ENCODE data around the gene TTC21B. TPM values are rescaled to one million over a fixed set of nuclear protein-coding genes. Genes with fewer than 3 reads are reported as not detected.

TTC21B gene
- total and polyA plus RNA-seq, 4 donors: 21.3 to 79.2 (median 28.7) TPM

DNA sequence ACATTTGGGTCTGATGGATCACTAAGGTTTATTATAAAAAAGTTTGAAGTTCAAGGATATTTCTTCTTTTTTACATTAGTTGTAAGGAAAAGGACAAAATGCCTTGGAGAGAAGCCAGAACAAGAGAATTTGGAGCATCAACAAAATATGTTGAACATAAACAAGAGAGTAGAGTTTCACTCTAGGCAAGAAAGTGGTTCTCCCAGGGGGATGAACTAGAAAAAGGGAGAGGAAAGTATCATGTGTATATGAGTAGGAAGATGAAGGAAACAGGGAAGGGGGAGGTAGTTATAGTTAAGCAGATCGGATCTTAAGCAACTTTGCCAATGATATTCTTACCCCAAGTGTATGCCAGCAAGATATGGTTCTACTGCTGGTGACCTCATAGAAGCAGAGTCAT is 95.7 kb downstream of the TTC21B start:
- peaks cover 8% of the 10 kb centered on the region for H3K36me3 ChIP-seq (ENCODE audit: control insufficient read depth, insufficient read depth, low read length)
- DNase-seq (ENCODE audit: low read depth in 4 of 6, low spot score in 6 of 6): no peak
- WGBS (ENCODE audit: insufficient coverage): no CpG with 5 or more reads among the region's 1 CpG
- H3K27ac ChIP-seq (ENCODE audit: low read depth, low read length): no peak overlapping the region
- no peak overlapping the region for H3K4me3 ChIP-seq (ENCODE audit: low read depth, low read length)
- no peaks in the 10 kb centered on the region for H3K27me3 ChIP-seq (ENCODE audit: control insufficient read depth, insufficient read depth, low read length)
- H3K4me1 ChIP-seq (ENCODE audit: control insufficient read depth, insufficient read depth, low read length): no peaks in the 10 kb centered on the region
- peaks cover 6% of the 10 kb centered on the region for H3K9me3 ChIP-seq (ENCODE audit: control insufficient read depth, insufficient read depth, low read length)

DNA sequence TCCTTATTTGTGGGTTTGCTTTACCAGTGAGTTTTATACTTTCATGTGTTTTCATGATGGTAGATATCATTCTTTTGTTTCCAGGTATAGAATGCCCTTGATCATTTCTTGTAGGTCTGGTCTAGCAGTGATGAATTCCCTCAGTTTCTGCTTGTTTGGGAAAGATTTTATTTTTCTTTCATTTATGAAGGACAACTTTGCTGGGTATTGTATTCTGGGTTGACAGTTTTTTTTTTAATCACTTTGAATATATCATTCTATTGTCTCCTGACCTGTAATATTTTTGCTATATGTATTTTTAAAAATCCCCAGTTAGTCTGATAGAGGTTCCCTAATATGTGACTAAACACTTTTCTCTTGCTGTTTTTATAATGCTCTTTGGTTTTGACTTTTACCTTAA is 101.2 kb downstream of the TTC21B start:
- H3K4me1 ChIP-seq (ENCODE audit: control insufficient read depth, insufficient read depth, low read length): no peaks in the 10 kb centered on the region
- H3K27me3 ChIP-seq (ENCODE audit: control insufficient read depth, insufficient read depth, low read length): no peaks in the 10 kb centered on the region
- H3K9me3 ChIP-seq (ENCODE audit: control insufficient read depth, insufficient read depth, low read length): peaks cover 14% of the 10 kb centered on the region
- DNase-seq (ENCODE audit: low read depth in 4 of 6, low spot score in 6 of 6): no peak
- H3K4me3 ChIP-seq (ENCODE audit: low read depth, low read length): no peak overlapping the region
- peaks cover 8% of the 10 kb centered on the region for H3K36me3 ChIP-seq (ENCODE audit: control insufficient read depth, insufficient read depth, low read length)
- H3K27ac ChIP-seq (ENCODE audit: low read depth, low read length): no peak overlapping the region

- DNase-seq (ENCODE audit: low read depth in 4 of 6, low spot score in 6 of 6): no peak
- no peaks in the 10 kb centered on the region for H3K4me1 ChIP-seq (ENCODE audit: control insufficient read depth, insufficient read depth, low read length)
- H3K36me3 ChIP-seq (ENCODE audit: control insufficient read depth, insufficient read depth, low read length): no peaks in the 10 kb centered on the region
- no peaks in the 10 kb centered on the region for H3K27me3 ChIP-seq (ENCODE audit: control insufficient read depth, insufficient read depth, low read length)
- peaks cover 7% of the 10 kb centered on the region for H3K9me3 ChIP-seq (ENCODE audit: control insufficient read depth, insufficient read depth, low read length)
- no peak overlapping the region for H3K27ac ChIP-seq (ENCODE audit: low read depth, low read length)
- no peak overlapping the region for H3K4me3 ChIP-seq (ENCODE audit: low read depth, low read length)
- no CpG with 5 or more reads among the region's 2 CpGs for WGBS (ENCODE audit: insufficient coverage)
Observed at GRCh38 chr2:165847001-165847400, 106.6 kb downstream of the TTC21B start.

DNA sequence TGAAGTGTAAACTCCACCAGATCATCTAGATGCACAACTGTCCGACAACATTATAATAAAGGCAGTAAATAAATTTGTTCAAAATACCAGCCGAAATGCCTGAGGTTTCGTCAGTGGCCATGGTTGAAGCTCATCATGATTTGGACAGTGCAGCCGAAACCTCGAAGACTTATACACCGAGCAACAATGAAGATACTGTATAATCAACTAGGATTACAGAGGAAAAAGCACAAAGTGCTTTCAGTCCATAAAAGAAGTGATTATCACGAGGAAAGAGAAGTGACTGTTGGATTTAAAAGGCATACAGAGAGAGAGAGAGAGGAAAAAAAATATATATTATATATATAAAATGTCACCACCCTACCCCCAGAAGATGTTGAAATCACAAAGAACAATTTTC is 107.5 kb downstream of the TTC21B start:
- no peaks in the 10 kb centered on the region for H3K4me1 ChIP-seq (ENCODE audit: control insufficient read depth, insufficient read depth, low read length)
- H3K27ac ChIP-seq (ENCODE audit: low read depth, low read length): no peak overlapping the region
- no CpG with 5 or more reads among the region's 7 CpGs for WGBS (ENCODE audit: insufficient coverage)
- H3K27me3 ChIP-seq (ENCODE audit: control insufficient read depth, insufficient read depth, low read length): no peaks in the 10 kb centered on the region
- H3K36me3 ChIP-seq (ENCODE audit: control insufficient read depth, insufficient read depth, low read length): no peaks in the 10 kb centered on the region
- DNase-seq (ENCODE audit: low read depth in 4 of 6, low spot score in 6 of 6): no peak
- no peak overlapping the region for H3K4me3 ChIP-seq (ENCODE audit: low read depth, low read length)
- H3K9me3 ChIP-seq (ENCODE audit: control insufficient read depth, insufficient read depth, low read length): peaks cover 5% of the 10 kb centered on the region

DNA sequence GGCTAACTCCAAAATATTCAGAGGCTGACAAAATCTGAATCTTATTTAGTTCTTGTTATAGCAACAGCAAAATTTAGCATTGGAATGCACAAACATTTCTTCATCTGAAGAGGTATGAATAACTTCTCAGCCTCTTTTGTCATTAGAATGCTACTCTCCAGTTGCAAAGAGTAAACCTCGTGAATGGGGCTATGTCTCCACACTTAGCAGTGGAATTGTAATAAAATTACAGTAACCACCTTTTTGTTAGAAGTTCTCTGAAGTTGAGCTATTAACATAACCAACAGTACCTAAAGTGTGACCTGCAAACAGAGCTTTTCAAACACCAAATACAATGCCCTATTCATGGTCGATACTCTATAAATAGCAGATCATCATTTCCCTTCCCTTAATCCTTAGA is 109.4 kb downstream of the TTC21B start:
- WGBS (ENCODE audit: insufficient coverage): no CpG with 5 or more reads among the region's 2 CpGs
- Histone ChIP-seq H3K9me3 (ENCODE audit: control insufficient read depth, insufficient read depth, low read length) (peaks cover under 1% of the 10 kb centered on the region), H3K4me3 (ENCODE audit: low read depth, low read length) (no peak overlapping the region), H3K4me1 (ENCODE audit: control insufficient read depth, insufficient read depth, low read length) (no peaks in the 10 kb centered on the region), H3K36me3 (ENCODE audit: control insufficient read depth, insufficient read depth, low read length) (no peaks in the 10 kb centered on the region), H3K27ac (ENCODE audit: low read depth, low read length) (no peak overlapping the region), H3K27me3 (ENCODE audit: control insufficient read depth, insufficient read depth, low read length) (no peaks in the 10 kb centered on the region)
- DNase-seq (ENCODE audit: low read depth in 4 of 6, low spot score in 6 of 6): no peak

DNA sequence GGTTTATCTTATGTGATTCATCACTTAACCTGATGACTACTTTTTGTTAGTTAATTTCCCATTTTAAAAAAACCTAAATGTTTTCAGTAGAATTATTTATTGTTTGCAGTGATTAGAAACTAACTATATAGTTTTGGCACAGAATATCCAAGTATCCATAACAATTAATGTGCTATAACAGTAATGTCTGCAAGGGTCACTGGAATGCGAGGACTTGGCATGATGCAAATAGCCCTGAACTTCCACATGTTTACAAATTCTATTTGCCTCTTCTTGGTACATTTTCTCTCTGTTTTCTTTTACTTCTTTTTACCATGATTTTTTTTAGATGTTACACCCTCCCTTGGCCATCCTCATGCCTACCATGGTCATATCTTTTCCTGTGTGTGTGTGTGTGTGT is 110.2 kb downstream of the TTC21B start:
- Histone ChIP-seq H3K27ac (ENCODE audit: low read depth, low read length) (no peak overlapping the region), H3K36me3 (ENCODE audit: control insufficient read depth, insufficient read depth, low read length) (no peaks in the 10 kb centered on the region), H3K4me3 (ENCODE audit: low read depth, low read length) (no peak overlapping the region), H3K27me3 (ENCODE audit: control insufficient read depth, insufficient read depth, low read length) (no peaks in the 10 kb centered on the region), H3K9me3 (ENCODE audit: control insufficient read depth, insufficient read depth, low read length) (no peaks in the 10 kb centered on the region), H3K4me1 (ENCODE audit: control insufficient read depth, insufficient read depth, low read length) (no peaks in the 10 kb centered on the region)
- no CpG with 5 or more reads among the region's 1 CpG for WGBS (ENCODE audit: insufficient coverage)
- no peak for DNase-seq (ENCODE audit: low read depth in 4 of 6, low spot score in 6 of 6)

DNA sequence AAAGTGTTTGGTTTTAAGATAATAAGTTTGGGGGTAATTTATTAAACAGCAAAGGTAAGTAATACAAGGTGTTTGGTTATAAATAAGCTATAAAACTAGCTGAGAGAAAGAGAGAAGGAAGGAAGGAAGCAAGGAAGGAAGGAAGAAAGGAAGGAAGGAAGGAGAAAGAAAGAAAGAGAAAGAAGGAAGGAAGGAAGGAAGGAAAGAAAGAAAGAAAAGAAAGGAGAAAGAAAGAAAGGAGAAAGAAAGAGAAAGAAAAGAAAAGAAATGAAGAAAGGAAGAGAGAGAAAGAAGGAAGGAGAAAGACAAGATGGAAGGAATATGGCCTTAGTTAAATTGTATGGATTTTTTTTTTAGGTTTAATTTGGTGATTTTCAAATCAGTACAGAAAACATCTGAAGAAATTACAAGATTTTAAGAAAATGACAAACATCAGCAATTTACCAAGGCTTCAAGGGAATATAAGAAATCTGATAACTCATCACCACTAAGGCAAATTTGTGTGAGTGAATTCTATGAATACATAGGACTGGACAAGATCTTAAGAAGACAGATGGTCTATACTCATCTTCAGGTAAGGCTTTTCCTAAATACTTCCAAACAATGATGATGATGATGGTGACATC is 113.1 kb downstream of the TTC21B start:
- no peak for DNase-seq (ENCODE audit: low read depth in 4 of 6, low spot score in 6 of 6)
- H3K4me3 ChIP-seq (ENCODE audit: low read depth, low read length): no peak overlapping the region
- no peaks in the 10 kb centered on the region for H3K4me1 ChIP-seq (ENCODE audit: control insufficient read depth, insufficient read depth, low read length)
- no peak overlapping the region for H3K27ac ChIP-seq (ENCODE audit: low read depth, low read length)
- no peaks in the 10 kb centered on the region for H3K36me3 ChIP-seq (ENCODE audit: control insufficient read depth, insufficient read depth, low read length)
- no peaks in the 10 kb centered on the region for H3K27me3 ChIP-seq (ENCODE audit: control insufficient read depth, insufficient read depth, low read length)
- H3K9me3 ChIP-seq (ENCODE audit: control insufficient read depth, insufficient read depth, low read length): no peaks in the 10 kb centered on the region

DNA sequence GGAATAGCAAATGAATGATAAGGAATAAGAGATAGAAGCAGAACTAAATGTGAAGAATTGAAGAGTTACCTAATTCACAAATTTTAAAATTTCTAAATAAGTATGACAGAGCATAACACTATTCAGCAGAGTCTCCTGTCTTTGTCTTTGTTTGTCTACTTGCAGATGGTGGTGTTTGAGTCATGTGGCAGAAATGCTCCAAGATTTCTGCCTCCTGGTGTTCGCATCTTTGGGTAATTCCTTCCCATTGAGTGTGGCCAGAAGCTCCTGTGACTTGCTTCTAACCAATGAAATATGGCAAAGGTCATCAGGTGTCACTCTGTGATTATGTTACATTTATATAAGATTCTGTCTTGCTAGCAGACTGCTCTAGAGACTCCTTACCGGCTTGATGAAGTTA is 114.0 kb downstream of the TTC21B start:
- Histone ChIP-seq H3K9me3 (ENCODE audit: control insufficient read depth, insufficient read depth, low read length) (no peaks in the 10 kb centered on the region), H3K4me3 (ENCODE audit: low read depth, low read length) (no peak overlapping the region), H3K4me1 (ENCODE audit: control insufficient read depth, insufficient read depth, low read length) (no peaks in the 10 kb centered on the region), H3K36me3 (ENCODE audit: control insufficient read depth, insufficient read depth, low read length) (no peaks in the 10 kb centered on the region), H3K27ac (ENCODE audit: low read depth, low read length) (no peak overlapping the region), H3K27me3 (ENCODE audit: control insufficient read depth, insufficient read depth, low read length) (no peaks in the 10 kb centered on the region)
- no CpG with 5 or more reads among the region's 2 CpGs for WGBS (ENCODE audit: insufficient coverage)
- no peak for DNase-seq (ENCODE audit: low read depth in 4 of 6, low spot score in 6 of 6)

GRCh38 chr2:165837122-165837521 is 116.5 kb downstream of the TTC21B start:
- H3K27me3 ChIP-seq (ENCODE audit: control insufficient read depth, insufficient read depth, low read length): no peaks in the 10 kb centered on the region
- no peaks in the 10 kb centered on the region for H3K4me1 ChIP-seq (ENCODE audit: control insufficient read depth, insufficient read depth, low read length)
- H3K4me3 ChIP-seq (ENCODE audit: low read depth, low read length): no peak overlapping the region
- H3K9me3 ChIP-seq (ENCODE audit: control insufficient read depth, insufficient read depth, low read length): no peaks in the 10 kb centered on the region
- no peak overlapping the region for H3K27ac ChIP-seq (ENCODE audit: low read depth, low read length)
- DNase-seq (ENCODE audit: low read depth in 4 of 6, low spot score in 6 of 6): peak in 2 of 6 donors; percentile 2 to 9
- H3K36me3 ChIP-seq (ENCODE audit: control insufficient read depth, insufficient read depth, low read length): no peaks in the 10 kb centered on the region
- 16% methylated on average over 2 of the region's 3 CpGs for WGBS (ENCODE audit: insufficient coverage)

DNA sequence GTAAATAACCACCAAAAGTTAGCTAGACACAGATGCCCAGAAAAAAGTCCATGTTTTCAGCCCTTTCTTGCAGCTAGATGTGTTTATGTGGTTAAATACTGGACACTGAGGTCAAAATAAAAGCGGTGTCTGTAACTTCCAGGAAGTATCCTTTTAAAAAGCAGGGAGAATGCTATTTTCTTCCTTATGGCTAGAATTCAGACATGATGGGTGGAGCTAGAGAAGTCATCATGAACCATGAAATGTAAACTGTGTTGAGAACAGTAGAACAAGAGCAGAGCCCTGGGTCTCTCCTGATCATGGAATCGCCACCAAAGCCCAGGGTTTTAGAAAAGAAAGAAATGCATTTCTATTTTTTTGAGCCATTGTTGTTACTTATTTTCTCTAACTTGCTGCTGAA is 118.2 kb downstream of the TTC21B start:
- Histone ChIP-seq H3K9me3 (ENCODE audit: control insufficient read depth, insufficient read depth, low read length) (no peaks in the 10 kb centered on the region), H3K4me3 (ENCODE audit: low read depth, low read length) (no peak overlapping the region), H3K4me1 (ENCODE audit: control insufficient read depth, insufficient read depth, low read length) (no peaks in the 10 kb centered on the region), H3K27me3 (ENCODE audit: control insufficient read depth, insufficient read depth, low read length) (no peaks in the 10 kb centered on the region), H3K27ac (ENCODE audit: low read depth, low read length) (no peak overlapping the region), H3K36me3 (ENCODE audit: control insufficient read depth, insufficient read depth, low read length) (no peaks in the 10 kb centered on the region)
- no peak for DNase-seq (ENCODE audit: low read depth in 4 of 6, low spot score in 6 of 6)
- WGBS (ENCODE audit: insufficient coverage): 77% methylated on average over 1 of the region's 2 CpGs

Data from spinal cord (tissue), 10 donors.